Left lung (tissue), 14 donors: Measurements from ENCODE around the gene DSC3. TPM values are rescaled to one million over a fixed set of nuclear protein-coding genes. Genes with fewer than 3 reads are reported as not detected.

Experiments used
- ATAC-seq: fragments of 200-7000 bp; cut with Tn5 transposase; one replicate; pipeline ENCODE4 v1.9.1; 2020; ENCODE audit warnings: moderate library complexity
- DNase-seq, 4 donors: peaks; one replicate each; pipeline ENCODE4 v3.0.0-alpha.2; 2013 to 2020
- H3K27ac ChIP-seq, 2 donors: fragments of 200-600 bp; sonication (generic) in 1 of 2; one replicate each; pipeline versions ENCODE4 v1.5.0 to v1.8.0; 2020 to 2021
- H3K27me3 ChIP-seq, 2 donors: fragments of 200-600 bp; sonication (generic) in 1 of 2; one replicate each; pipeline versions ENCODE4 v1.5.0 to v1.8.0; 2020 to 2021
- H3K36me3 ChIP-seq, 2 donors: fragments of 200-600 bp; sonication (generic) in 1 of 2; one replicate each; pipeline versions ENCODE4 v1.5.0 to v1.8.0; 2020 to 2021
- H3K4me1 ChIP-seq, 2 donors: fragments of 200-600 bp; one replicate each; pipeline ENCODE4 v1.8.0; 2021
- H3K4me3 ChIP-seq, 2 donors: fragments of 200-600 bp; sonication (generic) in 1 of 2; one replicate each; pipeline versions ENCODE4 v1.5.0 to v1.8.0; 2020 to 2021; ENCODE audit warnings: mild to moderate bottlenecking in 1 of 2
- H3K9me3 ChIP-seq, 2 donors: fragments of 200-600 bp; sonication (generic) in 1 of 2; one replicate each; pipeline versions ENCODE4 v1.5.0 to v1.8.0; 2020 to 2021
- intact Hi-C, 2 donors: fragments of 100-400 bp; cut with DNase I; formaldehyde crosslinking; loops; one replicate each; pipeline versions ENCODE4 v1.11.2 to v1.14.2; 2022
- long read RNA-seq, 12 donors: library from polyadenylated mRNA in 2 of 12; unstranded in 2 of 12; transcript quantifications; one replicate each; pipeline ENCODE4 v2.0.0 and lab custom pipeline, GENCODE V29; 2019 to 2026
- polyA plus RNA-seq, 6 donors: library from polyadenylated mRNA; unstranded; fragments of 120-200 nt; gene quantifications; one replicate each; pipeline ENCODE4 v1.2.1, GENCODE V29; 2013; ENCODE audit not compliant: insufficient read length in 6 of 6
- total RNA-seq, 2 donors: library from RNA; stranded (reverse); fragmentation: NEBNext Ultra II Directional; extraction: Animal tissue kit (Norgen Biotek cat#: 25700); gene quantifications; one replicate each; pipeline ENCODE4 v1.2.1, GENCODE V29; 2021
- TF ChIP-seq, protein P1 (sequence below), 2 donors: fragments of 200-600 bp; sonication (generic) in 1 of 2; IDR thresholded peaks; one replicate each; pipeline versions ENCODE4 v1.5.0 to v1.8.0; 2021; ENCODE audit warnings: antibody characterized with exemption in 2 of 2
- donor health status: DM: no; HTN: yes; CAD: no.
- donor health status: DM: no; HTN: no; CAD: no.

DSC3 gene
- total RNA-seq (under 1 TPM in 1 of 2 donors, not detected in 1; 0.97 TPM), polyA plus RNA-seq (under 1 TPM; 0.14 to 0.59 (median 0.26) TPM)
- long read RNA-seq, donor 1 = 0 reads
- long read RNA-seq, donor 2 = 0 reads
- long read RNA-seq, donor 3 = 0 reads
- long read RNA-seq, donor 4 = 0 reads
- long read RNA-seq, donor 5 = 0 reads
- long read RNA-seq, donor 6 = 0 reads
- long read RNA-seq, donor 7 = 0 reads
- long read RNA-seq, donor 8 = 0 reads
- long read RNA-seq, donor 9 = 0 reads
- long read RNA-seq, donor 10 = 0 reads
- long read RNA-seq, donor 11 = 0 reads
- long read RNA-seq, donor 12 = 0 reads

DNA sequence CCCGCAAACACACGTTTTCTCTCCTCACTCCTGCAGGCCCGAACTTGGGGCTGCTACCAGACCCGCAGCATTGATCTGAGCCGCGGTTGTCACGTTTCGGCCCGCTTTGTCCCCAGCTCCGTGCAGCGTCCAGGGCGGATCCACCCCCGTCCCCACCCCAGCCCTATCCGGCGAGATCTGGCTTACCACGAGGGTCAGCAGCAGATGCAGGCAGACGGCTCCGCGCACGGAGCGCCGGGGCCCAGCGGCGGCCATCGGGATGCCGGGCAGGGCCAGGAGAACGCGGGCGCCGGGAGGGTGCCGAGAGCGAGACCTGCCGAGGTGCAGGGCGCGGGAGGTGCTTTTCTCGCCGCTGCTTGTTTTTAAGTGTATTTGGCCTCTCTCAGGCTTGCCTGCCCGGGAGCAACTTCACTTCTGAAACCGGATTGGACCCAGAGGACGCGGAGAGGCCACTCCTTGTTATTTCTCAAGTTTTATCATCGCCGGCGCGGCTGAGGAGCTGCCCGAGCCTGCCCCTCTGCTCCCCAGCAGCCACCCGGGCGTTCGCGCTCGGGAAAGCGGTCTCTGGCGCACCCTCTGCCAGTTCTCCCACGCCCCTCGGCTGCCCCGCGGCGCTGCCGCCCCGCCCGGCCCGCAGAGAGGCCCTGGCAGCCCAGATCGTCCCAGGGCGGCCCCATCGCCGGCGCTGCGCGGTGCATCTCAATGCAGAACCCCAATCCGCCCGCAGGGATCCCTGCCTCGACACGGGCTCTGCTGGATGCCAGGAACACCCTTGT is at the start of gene DSC3:
TSS of gene DSC3 (minus strand) at position 337 of the 776 bp plus-strand sequence. CDS start at position 255, 82 bp downstream.
- Histone ChIP-seq H3K4me3 (peak within 1 kb of the TSS in 1 of 2 donors; percentile 18), H3K27ac (no peak within 1 kb of the TSS), H3K27me3 (peaks cover 60 to 74% of the 10 kb centered on the region in 2 donors), H3K36me3 (no peaks in the 10 kb centered on the region), H3K9me3 (no peaks in the 10 kb centered on the region), H3K4me1 (peaks cover 6 to 7% of the 10 kb centered on the region in 2 donors)
- peak in 3 of 4 donors; percentile 20 to 82 (median 33) for DNase-seq
- peak; percentile 71 for ATAC-seq
- TF ChIP-seq, protein P1, sequence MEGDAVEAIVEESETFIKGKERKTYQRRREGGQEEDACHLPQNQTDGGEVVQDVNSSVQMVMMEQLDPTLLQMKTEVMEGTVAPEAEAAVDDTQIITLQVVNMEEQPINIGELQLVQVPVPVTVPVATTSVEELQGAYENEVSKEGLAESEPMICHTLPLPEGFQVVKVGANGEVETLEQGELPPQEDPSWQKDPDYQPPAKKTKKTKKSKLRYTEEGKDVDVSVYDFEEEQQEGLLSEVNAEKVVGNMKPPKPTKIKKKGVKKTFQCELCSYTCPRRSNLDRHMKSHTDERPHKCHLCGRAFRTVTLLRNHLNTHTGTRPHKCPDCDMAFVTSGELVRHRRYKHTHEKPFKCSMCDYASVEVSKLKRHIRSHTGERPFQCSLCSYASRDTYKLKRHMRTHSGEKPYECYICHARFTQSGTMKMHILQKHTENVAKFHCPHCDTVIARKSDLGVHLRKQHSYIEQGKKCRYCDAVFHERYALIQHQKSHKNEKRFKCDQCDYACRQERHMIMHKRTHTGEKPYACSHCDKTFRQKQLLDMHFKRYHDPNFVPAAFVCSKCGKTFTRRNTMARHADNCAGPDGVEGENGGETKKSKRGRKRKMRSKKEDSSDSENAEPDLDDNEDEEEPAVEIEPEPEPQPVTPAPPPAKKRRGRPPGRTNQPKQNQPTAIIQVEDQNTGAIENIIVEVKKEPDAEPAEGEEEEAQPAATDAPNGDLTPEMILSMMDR (IDR thresholded peaks at IDR 0.05) = no peak
- intact Hi-C loops = no loop called here

DNA sequence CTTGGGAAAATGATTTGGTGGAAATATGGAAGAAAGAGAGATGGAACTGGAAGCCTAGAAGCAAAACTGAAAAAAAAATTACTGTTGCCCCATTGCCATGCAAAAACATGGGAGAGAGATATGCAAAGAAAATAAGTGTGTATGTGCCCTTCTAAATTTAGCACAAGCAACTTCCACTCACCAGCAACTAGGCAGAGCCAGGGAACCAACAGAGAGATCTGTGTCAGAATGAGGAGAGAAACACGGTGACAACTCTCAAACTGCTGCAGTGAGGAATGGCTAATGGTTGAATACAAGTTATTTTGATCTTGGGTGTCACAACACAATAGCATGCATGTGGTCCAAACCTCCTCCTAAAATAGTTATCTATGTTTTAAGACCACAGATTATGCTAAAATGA is 48.8 kb upstream of the DSC3 start:
- Histone ChIP-seq H3K4me1 (no peaks in the 10 kb centered on the region), H3K4me3 (no peak overlapping the region), H3K9me3 (no peaks in the 10 kb centered on the region), H3K27ac (no peak overlapping the region), H3K27me3 (no peaks in the 10 kb centered on the region), H3K36me3 (peaks cover 0 to 6% of the 10 kb centered on the region in 2 donors)
- TF ChIP-seq, protein P1 (IDR thresholded peaks at IDR 0.05) = no peak
- intact Hi-C loops = no loop called here
- ATAC-seq (no peak), DNase-seq (no peak)

DNA sequence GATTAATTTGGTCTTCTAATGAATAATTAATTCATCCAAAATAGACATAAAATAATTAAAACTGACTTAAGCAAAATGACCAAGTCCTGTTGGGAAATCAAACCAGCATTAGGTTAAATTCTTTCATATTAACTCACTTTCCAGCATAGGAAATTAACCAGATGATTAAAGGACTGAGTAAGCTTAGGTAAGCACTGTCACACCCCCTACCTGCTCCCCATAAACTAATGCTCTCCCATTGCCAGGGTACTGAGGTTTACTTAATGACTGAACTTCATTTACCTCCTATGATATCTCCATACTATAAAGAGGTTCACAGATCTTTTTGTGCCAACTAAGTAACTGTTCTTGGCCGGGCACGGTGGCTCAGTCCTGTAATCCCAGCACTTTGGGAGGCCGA is 46.0 kb upstream of the DSC3 start:
- Histone ChIP-seq H3K4me3 (no peak overlapping the region), H3K9me3 (no peaks in the 10 kb centered on the region), H3K27me3 (no peaks in the 10 kb centered on the region), H3K4me1 (no peaks in the 10 kb centered on the region), H3K27ac (no peak overlapping the region), H3K36me3 (peaks cover 0 to 6% of the 10 kb centered on the region in 2 donors)
- DNase-seq = no peak
- intact Hi-C loops = no loop called here
- ATAC-seq = no peak
- TF ChIP-seq, protein P1 (IDR thresholded peaks at IDR 0.05) = no peak

DNA sequence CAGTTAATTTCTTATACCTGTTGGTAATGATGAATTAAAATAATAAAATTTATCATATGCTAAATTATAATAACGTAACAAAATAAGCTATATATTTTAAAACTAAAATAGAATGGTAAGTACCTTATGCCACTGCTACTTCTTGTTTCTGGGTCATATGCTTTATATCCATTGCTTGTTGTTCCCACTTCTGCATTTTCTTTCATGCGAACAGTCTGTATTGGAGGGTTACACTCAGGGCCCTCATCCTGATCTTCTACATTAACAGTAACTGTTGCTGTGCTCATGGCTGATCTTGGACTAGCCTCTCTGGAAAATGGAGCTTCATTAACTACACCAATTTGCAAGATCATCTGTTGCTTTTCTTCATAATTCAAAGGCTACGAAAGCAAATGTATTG is 37.4 kb upstream of the DSC3 start:
- TF ChIP-seq, protein P1 (IDR thresholded peaks at IDR 0.05) = no peak
- H3K36me3 ChIP-seq = no peaks in the 10 kb centered on the region
- no peaks in the 10 kb centered on the region for H3K27me3 ChIP-seq
- no peaks in the 10 kb centered on the region for H3K4me1 ChIP-seq
- DNase-seq (no peak), ATAC-seq (no peak)
- H3K4me3 ChIP-seq = no peak overlapping the region
- no peak overlapping the region for H3K27ac ChIP-seq
- H3K9me3 ChIP-seq = no peaks in the 10 kb centered on the region
- intact Hi-C loops = no loop called here

DNA sequence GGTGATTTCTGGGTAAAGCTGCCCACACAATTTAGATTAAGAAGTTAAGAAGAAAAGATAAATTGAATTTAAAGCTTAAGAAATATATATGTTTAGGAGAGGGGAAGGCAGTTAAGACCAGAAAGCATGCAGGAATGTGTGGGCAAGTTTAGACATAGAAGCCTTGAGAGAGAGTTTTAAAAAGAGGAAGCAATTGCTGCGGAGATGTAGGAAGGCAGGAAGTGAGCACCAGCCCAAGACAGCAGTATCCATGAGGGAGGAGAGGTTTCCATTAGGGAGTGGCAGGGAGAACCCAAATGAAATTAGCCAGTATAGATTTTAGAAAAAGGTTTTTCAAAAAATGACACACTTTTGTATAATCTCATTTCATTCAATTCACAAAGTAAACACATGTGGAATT is 35.3 kb upstream of the DSC3 start:
- H3K36me3 ChIP-seq = no peaks in the 10 kb centered on the region
- no peak overlapping the region for H3K27ac ChIP-seq
- no peaks in the 10 kb centered on the region for H3K27me3 ChIP-seq
- TF ChIP-seq, protein P1 (IDR thresholded peaks at IDR 0.05) = no peak
- no peak for DNase-seq
- intact Hi-C loops = no loop called here
- no peaks in the 10 kb centered on the region for H3K4me1 ChIP-seq
- ATAC-seq = no peak
- no peak overlapping the region for H3K4me3 ChIP-seq
- no peaks in the 10 kb centered on the region for H3K9me3 ChIP-seq
